ENCODE measurements around the gene ASF1B. TPM values are rescaled to one million over a fixed set of nuclear protein-coding genes. Genes with fewer than 3 reads are reported as not detected.

ASF1B gene
- total RNA-seq, 1 experiment from 2014 or later, result 102 TPM

DNA sequence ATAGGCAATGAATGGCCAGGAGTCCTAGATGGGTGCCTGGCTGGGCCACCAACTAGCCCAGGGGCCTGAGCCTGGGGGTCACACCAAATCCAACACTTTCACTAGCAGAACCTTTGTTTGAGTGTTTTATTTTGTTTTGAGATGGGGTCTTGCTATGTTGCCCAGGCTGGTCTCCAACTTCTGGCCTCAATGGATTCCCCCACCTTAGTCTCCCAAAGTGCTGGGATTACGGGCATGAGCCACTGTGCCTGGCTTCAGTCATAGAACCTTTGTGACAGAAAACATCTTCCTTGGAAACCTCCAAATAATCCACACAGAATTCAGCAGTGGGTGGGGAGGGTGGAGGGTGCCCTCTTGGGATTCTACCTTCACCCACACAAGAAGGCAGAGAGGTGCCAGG lies 24.9 kb downstream of the ASF1B start:
- no peak for DNase-seq (ENCODE audit: low spot score)

DNA sequence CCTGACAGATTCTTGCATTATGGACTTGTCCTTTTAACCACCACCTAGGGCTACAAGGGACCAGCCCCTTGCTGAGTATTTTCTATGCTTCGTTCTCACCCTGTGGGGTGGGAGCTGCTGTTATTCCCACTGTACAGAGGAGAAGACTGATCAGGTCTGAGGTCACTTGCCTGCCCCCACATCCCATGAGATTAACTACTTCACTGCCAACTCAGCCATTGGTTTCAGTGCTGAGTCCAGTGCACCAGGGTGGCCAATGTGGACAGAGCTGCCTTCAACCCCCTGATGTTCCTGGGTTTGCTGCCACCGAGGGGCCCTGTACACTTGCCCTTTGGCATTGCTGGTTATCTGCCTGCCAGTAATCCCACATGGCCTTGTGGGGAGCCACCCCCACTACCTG lies 25.7 kb downstream of the ASF1B start:
- no peak for DNase-seq (ENCODE audit: low spot score)

DNA sequence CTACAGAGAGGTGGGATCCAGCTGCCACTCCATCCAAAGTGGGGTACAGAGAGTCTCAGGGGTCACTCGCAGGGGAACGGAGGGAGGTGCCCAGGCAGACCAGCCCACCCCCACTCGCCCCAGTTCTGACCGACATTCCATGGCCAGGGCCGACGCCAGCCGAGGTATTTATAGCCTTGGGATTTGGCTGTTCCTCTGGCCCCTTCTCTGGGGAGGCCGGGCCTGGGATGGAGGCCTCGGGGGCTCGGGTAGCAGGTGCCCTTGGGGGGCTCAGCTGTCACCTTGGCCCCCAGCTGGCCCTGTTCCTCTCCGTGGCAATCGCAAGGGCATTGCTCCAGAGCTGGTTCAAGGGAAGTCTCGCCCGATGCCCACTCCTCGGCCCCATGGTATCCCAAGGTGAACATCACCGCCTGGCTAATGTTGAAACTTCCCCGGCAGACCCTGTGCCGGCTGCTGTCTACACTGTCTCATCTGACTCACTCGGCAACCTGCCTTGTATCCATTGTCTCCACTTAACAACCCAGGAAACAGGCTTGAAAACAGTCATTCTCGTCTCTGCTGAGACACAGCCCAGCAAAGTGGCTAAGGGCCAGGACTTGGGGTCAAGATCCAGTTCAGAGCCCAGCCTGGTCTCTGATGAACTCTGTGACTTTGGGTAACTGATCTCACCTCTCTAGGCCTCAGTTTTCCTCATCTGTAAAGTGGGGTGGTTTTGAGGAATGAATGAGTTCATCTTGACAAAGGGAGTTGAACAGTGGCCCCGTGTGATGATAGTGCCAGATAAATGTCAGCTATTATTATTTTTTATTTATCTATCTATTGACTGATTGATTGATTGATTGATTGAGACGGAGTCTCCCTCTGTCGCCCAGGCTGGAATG lies 28.6 kb downstream of the ASF1B start:
- no peak for DNase-seq (ENCODE audit: low spot score)

DNA sequence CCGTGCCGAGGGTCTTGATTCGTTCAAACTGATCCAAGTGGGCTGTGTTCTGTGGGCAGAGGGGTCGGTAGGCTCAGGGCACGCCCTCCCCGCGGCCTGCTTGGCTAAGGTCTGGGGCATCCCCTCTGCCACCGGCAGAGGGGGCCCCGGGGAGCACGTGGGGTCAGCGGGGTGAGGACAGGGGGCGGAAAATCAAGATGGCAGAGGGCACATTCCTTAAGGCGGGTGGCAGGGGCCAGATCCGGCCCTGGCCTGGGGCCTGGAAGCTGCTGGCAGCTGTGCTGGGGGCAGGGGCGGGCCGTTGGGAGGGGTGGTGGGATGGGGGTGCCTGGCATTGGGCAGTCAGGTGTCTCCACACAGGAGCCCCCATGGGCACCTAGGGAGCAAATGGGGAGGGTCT lies 29.5 kb downstream of the ASF1B start:
- no peak for DNase-seq (ENCODE audit: low spot score)

DNA sequence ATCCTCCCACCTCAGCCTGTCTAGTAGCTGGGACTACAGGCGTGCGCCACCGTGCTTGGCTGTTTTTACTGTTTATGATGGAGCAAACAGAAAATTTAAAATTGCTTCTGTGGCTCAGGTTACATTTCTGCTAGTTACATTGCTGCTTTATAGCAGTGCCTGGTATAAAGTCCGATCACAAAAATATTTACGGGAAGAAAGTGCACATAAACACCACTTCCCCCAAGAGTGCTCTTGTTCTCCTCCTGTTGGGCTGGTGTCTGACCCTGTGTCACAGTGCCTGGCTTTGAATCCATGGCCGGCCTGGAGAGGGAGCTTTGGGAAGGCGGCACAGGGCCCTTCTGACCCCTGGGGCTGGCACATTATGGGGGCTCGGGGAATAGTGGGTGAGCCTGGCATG lies 30.7 kb downstream of the ASF1B start:
- DNase-seq (ENCODE audit: low spot score), result no peak

DNA sequence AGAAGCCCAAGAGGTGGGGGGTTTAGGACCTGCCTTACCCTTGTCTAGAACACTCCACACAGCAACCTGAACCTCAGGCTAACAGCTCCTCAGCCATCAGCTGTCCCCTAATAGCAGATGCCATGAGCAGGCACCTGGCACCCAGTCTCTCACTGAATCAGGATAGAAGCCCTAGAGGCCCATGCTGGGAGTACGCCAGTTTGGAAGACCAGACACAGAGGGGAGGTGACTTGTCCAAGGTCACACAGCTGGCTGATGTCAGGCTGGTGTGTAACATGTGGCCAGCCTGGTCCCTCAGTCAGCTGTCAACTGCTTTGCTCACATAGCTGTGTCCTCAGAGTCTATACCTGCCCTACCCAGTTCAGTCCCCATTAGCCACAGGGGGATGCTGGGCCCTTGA lies 33.1 kb downstream of the ASF1B start:
- DNase-seq (ENCODE audit: low spot score), result no peak

DNA sequence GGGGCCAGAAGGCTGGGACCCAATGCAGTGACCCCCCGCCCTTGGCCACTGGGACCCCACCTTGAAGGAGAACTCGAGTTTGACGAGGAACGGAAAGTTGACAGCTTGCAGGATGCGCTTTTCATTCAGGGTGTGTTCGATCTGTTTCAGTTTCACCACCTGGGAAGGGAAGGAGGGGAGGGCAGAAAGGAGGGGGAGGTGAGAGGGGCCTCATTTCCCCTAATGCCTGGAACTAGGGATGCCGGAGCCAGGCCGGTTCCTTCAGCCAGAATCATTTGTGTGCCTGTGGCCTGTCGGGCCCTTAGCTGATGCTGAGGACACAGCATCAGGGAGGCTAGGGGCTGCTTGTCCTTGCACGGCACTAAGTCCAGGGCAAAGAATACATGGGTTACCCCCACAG lies 33.6 kb downstream of the ASF1B start:
- no peak for DNase-seq (ENCODE audit: low spot score)

DNA sequence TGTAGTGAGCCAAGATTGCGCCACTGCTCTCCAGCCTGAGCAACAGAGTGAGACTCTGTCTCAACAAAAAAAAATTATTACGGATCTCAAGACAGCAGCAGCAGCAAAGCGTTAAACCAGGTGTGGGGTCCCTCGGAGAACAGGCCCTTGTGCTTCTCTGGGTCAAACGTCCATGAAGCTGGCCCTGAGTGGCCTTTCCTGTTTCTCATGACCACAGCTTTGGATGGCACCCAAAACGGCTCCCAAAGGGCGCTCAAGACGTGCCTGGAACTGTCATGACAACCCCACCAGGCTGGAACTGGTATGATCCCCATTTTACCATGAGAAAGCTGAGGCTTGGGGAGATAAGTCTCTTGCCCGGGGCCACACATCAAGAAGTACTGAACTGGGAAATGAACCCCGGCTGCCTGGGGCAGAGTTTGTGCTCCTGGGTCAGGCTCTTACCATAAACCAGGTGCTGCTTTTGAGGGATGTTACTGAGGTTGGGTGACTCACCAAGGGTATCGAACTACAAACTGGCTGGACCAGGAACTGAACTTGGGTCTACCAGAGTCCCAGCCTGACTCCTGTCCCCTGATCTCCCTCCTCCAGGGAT lies 34.2 kb downstream of the ASF1B start:
- DNase-seq (ENCODE audit: low spot score), result no peak

DNA sequence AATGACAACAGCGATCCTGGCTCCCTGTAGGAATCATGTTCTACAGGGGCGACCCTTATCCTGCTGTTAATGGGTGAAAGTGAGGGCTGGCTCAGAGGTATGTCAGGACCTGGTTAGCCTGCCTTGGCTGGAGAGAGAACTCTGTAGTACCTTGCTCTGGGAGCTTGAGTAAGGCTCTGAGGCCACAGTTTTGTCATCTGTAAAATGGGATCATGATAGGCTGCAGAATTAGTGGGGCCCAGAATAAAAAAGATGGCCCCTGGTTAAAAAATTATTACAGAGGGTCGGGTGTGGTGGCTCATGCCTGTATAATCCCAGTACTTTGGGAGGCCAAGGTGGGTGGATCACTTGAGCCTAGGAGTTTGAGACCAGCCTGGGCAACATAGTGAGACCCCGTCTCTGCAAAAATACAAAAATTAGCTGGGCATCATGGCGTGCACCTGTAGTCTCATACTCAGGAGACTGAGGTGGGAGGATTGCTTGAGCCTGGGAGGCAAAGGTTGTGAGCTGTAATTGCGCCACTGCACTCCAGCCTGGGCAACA lies 35.3 kb downstream of the ASF1B start:
- no peak for DNase-seq (ENCODE audit: low spot score)

DNA sequence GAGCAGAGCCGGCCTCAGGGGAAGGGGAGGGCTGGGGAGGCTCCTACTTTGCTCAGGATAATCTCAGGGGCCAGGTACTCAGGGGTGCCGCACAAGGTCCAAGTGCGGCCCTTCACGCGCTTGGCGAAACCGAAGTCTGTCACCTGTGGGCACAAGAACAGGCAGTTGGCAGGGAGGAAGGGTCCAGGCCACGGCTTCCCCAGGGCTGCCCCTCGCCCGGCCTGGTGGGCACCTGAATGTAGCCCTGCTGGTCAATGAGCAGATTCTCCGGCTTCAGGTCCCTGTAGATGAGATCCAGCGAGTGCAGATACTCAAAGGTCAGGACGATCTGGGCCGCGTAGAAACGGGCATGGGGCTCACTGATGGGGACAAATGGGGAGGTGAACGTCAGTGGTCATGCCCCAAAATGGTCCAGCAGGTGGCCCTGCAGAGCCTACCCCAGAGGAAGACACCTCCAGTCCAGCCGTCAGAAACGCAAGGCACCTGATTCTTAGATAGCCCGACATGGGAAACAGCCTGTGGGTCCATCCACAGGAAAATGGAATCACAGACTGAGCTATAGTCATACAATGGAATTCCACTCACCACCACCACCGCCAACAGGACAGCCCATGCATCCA lies 38.7 kb downstream of the ASF1B start:
- DNase-seq (ENCODE audit: low spot score), result no peak

DNA sequence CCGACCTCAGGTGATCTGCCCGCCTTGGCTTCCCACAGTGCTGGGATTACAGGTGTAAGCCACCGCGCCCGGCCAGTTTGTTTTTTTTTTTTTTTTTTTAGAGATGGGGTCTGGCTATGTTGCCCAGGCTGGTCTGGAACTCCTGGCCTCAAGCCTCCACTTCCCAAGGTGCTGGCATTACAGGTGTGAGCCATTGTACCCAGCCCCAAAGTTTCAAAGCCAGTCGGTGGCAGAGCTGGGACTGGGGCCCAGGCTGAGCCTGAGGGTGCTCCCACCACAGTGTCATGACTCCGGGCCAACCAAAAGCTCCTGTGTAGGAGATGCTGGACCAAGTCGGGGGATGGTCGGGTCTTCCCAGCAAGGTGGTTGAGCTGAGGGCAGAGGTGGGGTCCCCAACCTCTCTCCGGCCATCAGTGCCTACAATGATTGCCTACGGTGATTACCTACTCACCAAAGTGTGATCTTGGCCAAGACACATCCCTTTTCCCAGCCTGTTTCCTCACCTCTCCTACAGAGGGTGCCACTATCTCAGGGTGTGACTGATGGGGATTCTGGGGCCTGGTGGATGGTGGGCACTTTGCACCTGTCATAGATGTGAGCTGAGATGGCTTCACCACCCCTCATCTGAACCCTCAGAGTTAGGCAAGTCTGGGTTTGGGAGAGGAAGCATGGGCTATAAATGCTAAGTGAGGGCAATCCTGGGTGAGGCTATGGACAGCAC lies 40.0 kb downstream of the ASF1B start:
- DNase-seq (ENCODE audit: low spot score), result no peak

DNA sequence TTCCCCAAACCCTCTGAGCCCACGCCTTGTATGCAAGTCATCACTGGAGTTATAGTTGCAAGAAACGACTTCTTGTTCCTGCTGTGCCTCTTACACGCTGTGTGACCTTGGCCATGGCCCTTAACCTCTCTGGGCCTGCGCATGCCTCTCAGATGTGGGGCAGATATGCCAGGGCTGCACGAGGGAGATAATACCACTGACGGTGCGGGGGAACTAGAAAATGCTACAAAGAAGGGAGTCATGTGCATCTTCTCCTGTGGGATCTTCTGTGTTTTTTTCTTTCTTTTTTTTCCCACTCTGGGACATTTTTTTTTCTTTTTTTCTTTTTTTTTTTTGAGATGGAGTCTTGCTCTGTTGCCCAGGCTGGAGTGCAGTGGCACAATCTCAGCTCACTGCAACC lies 41.5 kb downstream of the ASF1B start:
- DNase-seq (ENCODE audit: low spot score), result no peak

DNA sequence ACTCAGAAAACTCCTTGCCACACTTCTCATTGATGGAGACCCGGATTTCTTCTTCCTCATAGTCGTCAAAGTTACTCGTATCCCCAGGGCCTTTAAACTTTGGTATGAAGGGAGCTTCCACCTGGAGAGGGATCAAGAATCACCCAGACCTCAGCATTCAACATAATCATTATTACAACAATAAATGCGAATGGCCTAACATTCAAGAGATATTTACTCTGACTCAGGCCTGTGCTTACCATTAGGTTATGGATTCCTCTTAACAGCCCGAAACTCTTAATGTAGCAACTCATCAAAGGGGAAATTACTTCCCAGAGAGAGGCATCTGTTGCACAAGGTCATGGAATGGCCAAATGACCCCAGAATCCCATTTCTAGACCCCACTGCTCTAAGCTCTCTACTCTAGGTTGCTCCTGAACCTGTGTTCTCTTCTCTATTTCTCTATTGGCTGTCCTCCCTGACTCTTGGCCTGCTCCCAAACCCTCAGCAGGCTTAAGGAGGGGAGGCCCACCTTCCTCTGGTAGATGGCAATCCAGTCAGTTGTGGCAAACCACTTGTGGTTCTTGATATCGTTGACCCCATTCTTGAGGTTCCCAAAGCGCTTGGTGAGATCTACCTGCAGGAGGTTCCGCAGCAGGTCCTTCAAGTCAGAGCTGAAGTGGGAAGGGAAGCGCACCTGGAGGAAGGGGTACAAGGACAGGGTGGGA lies 43.1 kb downstream of the ASF1B start:
- DNase-seq (ENCODE audit: low spot score), result no peak

DNA sequence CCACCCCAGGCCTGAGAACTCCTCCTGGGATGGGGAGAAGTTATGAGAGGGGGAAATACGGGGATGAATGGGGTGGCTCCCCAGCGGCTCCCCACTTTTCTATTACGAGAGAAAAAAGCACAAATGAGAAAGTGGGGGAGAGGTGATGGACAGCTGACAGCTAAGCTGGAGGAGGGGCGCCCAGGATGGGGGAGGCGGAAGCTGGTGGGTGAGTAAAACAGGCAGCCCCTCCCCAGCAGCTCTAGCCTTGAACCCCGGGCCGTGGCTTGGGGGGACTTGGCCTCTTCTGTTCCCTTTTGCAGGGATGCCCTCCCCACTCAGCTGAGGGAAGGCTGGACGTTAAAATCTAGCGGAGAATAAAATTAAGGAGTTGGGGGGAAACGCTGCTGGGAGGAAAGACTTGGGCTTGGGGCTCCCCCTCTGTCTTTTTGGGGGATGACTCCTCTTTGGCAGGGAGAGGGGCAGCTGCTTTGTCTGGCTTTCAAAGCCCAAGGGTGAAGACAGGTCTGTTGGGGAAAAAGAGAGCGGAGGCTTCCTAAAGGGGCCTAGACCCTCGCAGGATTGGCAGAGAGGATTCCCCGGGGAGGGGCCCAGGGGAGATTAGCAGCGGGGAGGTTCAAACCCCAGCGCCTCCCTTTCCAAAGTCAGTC lies 44.5 kb downstream of the ASF1B start:
- no peak for DNase-seq (ENCODE audit: low spot score)

DNA sequence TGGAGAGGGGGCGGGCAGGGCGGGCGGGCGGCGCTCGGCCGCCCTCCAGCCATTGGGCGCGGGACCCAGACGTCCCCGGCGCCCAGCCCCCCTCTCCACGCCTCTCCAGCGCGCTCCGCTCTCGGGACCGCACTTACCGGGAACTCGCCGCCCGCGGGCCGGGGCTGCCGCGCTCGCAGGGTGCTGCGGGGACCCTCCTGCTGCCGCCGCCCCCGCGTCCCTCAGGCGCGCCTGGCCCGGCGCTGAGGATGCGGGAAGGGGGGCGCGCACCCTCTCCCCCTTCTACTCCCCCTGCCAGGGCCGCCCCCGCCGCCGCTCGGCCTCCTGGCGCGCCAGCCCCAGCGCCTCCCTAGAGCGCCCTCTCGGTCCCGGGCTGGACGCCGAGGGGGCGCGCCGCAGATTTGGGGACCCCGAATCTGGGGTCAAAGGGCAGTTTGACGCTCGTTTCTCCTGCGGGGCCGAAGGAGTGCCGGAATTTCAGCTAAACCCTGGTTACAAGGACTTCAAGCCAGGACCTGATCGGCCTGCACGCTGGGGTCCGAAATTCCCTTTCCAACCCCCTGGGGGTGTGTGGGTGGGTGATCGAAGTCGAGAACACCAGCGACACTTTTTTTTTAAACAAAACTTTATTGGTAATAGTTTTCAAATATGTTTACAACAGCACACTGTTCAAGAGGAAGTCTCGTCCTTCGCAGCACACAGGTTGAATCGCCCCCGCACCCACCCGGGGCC lies 45.1 kb downstream of the ASF1B start:
- DNase-seq (ENCODE audit: low spot score), result peak; percentile 47

DNA sequence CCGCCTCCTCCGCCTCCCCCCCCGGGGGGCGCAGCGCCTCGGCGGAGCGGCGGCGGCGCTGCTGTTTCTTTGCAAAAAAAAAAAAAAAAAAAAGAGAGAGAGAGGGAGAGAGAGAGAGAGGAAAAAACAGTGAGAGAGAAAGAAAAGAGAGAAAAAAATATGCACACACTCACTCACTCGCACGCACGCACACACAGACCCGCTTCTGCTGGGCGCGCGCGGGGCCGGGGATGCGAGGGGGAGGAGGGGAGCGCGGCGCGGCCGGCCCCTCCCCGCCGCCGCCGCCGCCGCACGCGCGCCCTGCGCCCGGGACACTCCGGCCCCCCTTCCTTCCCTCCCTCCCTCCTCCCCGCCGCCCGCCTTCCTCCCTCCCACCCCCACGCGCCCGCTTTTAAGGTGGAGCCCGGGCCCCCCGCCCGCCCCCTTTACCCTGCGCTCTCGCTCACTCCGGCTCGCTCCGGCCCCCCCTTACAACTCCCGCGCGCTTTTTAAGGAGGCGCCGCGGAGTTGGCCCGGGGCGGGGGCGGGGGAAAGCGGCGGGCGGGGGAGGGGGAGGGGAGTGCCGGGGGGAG lies 45.8 kb downstream of the ASF1B start, which contains the start of gene SAMD1:
Gene SAMD1, minus strand, starts transcription at position 243 of the 572 bp plus-strand sequence.
- peak; percentile 60 for DNase-seq (ENCODE audit: low spot score)

DNA sequence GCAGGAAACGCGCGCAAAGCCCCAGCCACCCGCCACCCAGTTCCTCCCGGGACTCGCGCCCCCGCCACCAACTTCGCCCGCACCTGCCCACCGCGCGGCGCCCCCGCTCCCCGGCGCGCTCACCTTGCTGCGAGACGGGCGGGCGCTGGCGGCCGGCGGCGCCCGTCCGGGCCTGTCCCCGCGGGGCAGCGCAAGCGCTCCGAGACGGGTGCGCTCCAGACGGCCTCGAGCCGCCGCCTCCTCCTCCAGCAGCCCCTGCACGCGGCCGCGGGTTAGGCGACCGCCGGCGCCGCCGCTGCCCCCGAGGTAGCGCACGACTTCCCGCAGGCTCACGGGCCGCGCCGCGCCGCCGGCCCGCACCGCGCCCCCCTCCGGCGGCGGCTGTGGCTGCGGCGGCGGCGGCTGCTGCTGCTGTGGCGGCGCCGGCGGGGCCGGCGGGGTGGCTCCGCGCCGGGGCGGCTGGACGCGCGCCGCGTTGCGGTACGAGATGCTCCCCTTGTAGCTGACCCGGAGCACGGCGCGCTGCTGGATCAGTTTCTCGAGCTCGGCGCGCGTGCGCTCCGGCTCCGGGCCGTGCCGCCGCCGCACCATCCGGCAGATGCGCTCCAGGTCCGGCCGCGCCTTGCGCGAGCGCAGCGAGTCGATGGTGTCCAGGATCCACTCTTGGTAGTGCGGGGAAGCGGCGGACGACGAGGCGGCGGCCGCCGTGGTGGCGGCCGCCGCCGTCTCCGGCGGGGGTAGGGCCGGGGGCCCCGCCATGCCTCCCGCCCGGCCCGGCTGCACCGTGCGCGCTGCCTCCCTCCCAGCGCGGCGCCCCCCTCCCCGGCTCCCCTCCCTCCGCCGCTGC lies 46.5 kb downstream of the ASF1B start:
- DNase-seq (ENCODE audit: low spot score), result peak; percentile 43

DNA sequence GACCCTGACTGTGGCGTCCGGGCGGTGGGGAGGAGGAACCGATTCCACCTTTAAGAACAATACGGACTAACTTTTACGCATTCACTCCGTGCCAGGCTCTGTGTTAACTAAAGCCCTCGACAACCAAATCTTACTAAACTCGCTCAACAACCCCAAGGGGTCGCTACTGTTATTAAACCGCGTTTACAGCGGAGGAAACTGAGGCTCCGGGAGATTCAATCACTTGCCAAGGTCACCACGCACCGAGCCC lies 47.1 kb downstream of the ASF1B start:
- no peak for DNase-seq (ENCODE audit: low spot score)

All from HT-29 (cell line).